ENCODE measurements around the gene HPSE. TPM values are rescaled to one million over a fixed set of nuclear protein-coding genes. Genes with fewer than 3 reads are reported as not detected.

Gene HPSE
- total RNA-seq: 1 to 10 TPM; 3.3 to 8.3 TPM
- 1 to 10 TPM; 1.9 to 7.7 TPM for polyA plus RNA-seq
- long read RNA-seq, donor 1, full-length matches to known transcripts: 1 of 1 reads
- long read RNA-seq, donor 1, partial matches to known transcripts: 0 of 1 reads
- long read RNA-seq, donor 1, other reads (novel, unspliced or antisense): 0 of 1 reads
- long read RNA-seq, donor 2: 0 reads
- long read RNA-seq, donor 3, partial matches to known transcripts: 0 of 1 reads
- long read RNA-seq, donor 3, other reads (novel, unspliced or antisense): 0 of 1 reads
- long read RNA-seq, donor 4: 0 reads
- long read RNA-seq, donor 5: 0 reads

DNA sequence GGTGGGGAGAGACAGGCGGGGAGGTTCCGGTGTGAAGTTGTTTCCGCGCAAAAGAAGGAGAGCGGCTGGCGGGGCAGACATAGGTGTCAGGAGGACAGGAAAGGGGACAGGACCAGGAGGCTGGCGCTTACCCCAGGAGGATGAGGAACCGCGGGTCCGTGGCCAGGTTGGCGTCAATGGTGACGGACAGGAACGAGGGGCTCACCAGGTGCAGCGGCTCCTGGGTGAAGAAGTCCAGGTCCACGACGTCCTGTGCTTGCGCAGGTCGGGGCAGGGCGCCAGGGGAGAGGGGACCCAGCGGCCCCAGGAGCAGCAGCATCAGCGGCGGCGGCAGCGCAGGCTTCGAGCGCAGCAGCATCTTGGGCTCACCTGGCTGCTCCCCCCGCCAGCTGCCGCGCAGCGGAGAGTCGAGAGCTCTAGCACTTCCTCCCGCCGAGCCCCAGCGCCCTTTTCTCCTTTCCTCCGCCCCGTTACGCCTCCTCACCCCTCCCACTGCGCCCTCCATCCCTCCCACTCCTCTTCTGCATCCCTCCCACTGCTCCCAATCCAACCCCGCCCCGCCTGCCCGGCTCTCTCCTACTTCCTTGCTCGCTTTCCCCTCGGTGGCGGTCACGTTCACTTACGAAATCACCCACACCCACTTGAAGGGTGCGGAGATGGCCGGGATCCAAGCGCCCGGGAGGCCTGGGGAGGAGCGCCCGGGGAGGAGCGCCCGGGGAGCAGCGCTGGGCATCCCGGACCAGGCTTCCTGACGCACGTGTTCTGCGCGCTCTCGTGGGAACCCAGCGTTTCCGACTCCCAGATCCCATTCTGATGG is at the start of gene HPSE:
TSS of gene HPSE (minus strand) at position 424 of the 817 bp plus-strand sequence. CDS start at position 358, 66 bp downstream.
- Histone ChIP-seq H3K4me3 (peak within 1 kb of the TSS; percentile 35), H3K9me3 (ENCODE audit: control insufficient read depth in 4 of 4, insufficient read depth in 3 of 4, low read length in 3 of 4) (peaks cover 0 to 5% (median 2%) of the 10 kb centered on the region in 4 donors), H3K4me1 (ENCODE audit: control insufficient read depth in 5 of 5, insufficient read depth in 5 of 5, low read length in 5 of 5) (peaks cover 0 to 8% (median 3%) of the 10 kb centered on the region in 5 donors), H3K27me3 (ENCODE audit: control insufficient read depth in 3 of 3, insufficient read depth in 3 of 3, low read length in 2 of 3) (peaks cover 0 to 20% (median 6%) of the 10 kb centered on the region in 3 donors), H3K9ac (ENCODE audit: insufficient read depth in 1 of 2, low read length in 2 of 2) (no peak within 1 kb of the TSS), H3K27ac (ENCODE audit: low read depth in 1 of 2, low read length in 1 of 2) (no peak within 1 kb of the TSS), H3K36me3 (ENCODE audit: control insufficient read depth in 4 of 4, insufficient read depth in 4 of 4, low read length in 4 of 4) (no peaks in the 10 kb centered on the region)
- peak; percentile 69 to 81 (median 76) for DNase-seq
- TF ChIP-seq, protein P1, sequence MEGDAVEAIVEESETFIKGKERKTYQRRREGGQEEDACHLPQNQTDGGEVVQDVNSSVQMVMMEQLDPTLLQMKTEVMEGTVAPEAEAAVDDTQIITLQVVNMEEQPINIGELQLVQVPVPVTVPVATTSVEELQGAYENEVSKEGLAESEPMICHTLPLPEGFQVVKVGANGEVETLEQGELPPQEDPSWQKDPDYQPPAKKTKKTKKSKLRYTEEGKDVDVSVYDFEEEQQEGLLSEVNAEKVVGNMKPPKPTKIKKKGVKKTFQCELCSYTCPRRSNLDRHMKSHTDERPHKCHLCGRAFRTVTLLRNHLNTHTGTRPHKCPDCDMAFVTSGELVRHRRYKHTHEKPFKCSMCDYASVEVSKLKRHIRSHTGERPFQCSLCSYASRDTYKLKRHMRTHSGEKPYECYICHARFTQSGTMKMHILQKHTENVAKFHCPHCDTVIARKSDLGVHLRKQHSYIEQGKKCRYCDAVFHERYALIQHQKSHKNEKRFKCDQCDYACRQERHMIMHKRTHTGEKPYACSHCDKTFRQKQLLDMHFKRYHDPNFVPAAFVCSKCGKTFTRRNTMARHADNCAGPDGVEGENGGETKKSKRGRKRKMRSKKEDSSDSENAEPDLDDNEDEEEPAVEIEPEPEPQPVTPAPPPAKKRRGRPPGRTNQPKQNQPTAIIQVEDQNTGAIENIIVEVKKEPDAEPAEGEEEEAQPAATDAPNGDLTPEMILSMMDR (IDR thresholded peaks at IDR 0.05; ENCODE audit: control extremely low read depth, extremely low read depth): no peak
- peak; percentile 93 for ATAC-seq (ENCODE audit: insufficient read depth, low FRiP score)
- WGBS, 2 donors: 1 to 2% methylated on average over 52 to 63 of the region's 63 CpGs

DNA sequence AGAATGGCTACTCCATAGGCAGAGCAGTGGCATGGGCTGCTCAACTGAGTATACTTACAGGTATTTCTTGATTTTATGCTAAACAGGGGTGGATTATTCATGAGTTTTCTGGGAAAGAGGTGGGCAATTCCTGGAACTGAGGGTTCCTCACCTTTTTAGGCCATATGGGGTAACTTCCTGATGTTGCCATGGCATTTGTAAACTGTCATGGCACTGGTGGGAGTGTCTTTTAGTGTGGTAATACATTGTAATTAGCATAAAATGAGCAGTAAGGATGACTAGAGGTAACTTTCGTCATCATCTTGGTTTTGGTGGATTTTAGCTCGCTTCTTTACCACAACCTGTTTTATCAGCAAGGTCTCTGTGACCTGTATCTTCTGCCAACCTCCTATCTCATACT is 48.2 kb upstream of the HPSE start:
- H3K9me3 ChIP-seq (ENCODE audit: control insufficient read depth in 4 of 4, insufficient read depth in 3 of 4, low read length in 3 of 4): peaks cover 0 to 9% (median 5%) of the 10 kb centered on the region in 4 donors
- H3K36me3 ChIP-seq (ENCODE audit: control insufficient read depth in 4 of 4, insufficient read depth in 4 of 4, low read length in 4 of 4): no peaks in the 10 kb centered on the region
- no peaks in the 10 kb centered on the region for H3K4me1 ChIP-seq (ENCODE audit: control insufficient read depth in 5 of 5, insufficient read depth in 5 of 5, low read length in 5 of 5)
- H3K27me3 ChIP-seq (ENCODE audit: control insufficient read depth in 3 of 3, insufficient read depth in 3 of 3, low read length in 2 of 3): no peaks in the 10 kb centered on the region
- 51 to 69% methylated on average over 2 of the region's 2 CpGs for WGBS, 2 donors
- H3K4me3 ChIP-seq: no peak overlapping the region
- ATAC-seq (ENCODE audit: insufficient read depth, low FRiP score) (no peak), DNase-seq (no peak)
- TF ChIP-seq, protein P1 (IDR thresholded peaks at IDR 0.05; ENCODE audit: control extremely low read depth, extremely low read depth): no peak
- no peak overlapping the region for H3K27ac ChIP-seq (ENCODE audit: low read depth in 1 of 2, low read length in 1 of 2)
- no peak overlapping the region for H3K9ac ChIP-seq (ENCODE audit: insufficient read depth in 1 of 2, low read length in 2 of 2)

DNA sequence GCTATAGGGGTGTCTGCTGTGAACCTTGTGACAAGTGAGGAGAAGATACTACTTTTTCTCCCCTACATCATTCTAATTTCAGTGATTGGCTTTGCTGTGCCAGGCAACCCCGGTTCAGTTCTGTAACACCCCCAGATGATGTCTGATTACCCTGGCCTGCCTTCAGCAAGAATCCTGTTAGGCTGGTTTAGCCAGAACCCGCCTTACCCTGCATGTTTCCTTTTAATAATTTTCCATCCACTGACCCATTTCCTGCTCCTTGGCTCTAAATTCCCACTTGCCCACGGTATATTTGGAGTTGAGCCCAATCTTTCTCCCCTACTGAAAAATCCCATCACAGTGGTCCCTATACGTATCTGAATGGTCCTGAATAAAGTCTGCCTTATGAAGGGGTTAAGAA is 46.5 kb upstream of the HPSE start:
- peaks cover 0 to 9% (median 5%) of the 10 kb centered on the region in 4 donors for H3K9me3 ChIP-seq (ENCODE audit: control insufficient read depth in 4 of 4, insufficient read depth in 3 of 4, low read length in 3 of 4)
- TF ChIP-seq, protein P1 (IDR thresholded peaks at IDR 0.05; ENCODE audit: control extremely low read depth, extremely low read depth): no peak
- H3K27ac ChIP-seq (ENCODE audit: low read depth in 1 of 2, low read length in 1 of 2): no peak overlapping the region
- H3K4me3 ChIP-seq: no peak overlapping the region
- H3K9ac ChIP-seq (ENCODE audit: insufficient read depth in 1 of 2, low read length in 2 of 2): no peak overlapping the region
- 64 to 77% methylated on average over 4 of the region's 4 CpGs for whole genome bisulfite sequencing, 2 donors
- H3K4me1 ChIP-seq (ENCODE audit: control insufficient read depth in 5 of 5, insufficient read depth in 5 of 5, low read length in 5 of 5): no peaks in the 10 kb centered on the region
- ATAC-seq (ENCODE audit: insufficient read depth, low FRiP score) (no peak), DNase-seq (no peak)
- no peaks in the 10 kb centered on the region for H3K27me3 ChIP-seq (ENCODE audit: control insufficient read depth in 3 of 3, insufficient read depth in 3 of 3, low read length in 2 of 3)
- no peaks in the 10 kb centered on the region for H3K36me3 ChIP-seq (ENCODE audit: control insufficient read depth in 4 of 4, insufficient read depth in 4 of 4, low read length in 4 of 4)

Data from lung (tissue), 16 donors.